ENCODE measurements around the gene EPC1. TPM values are rescaled to one million over a fixed set of nuclear protein-coding genes. Genes with fewer than 3 reads are reported as not detected.
"Not testable (repeated sequence)": the region's sequence is repeated elsewhere in the genome, so short reads cannot be mapped to it uniquely, and the experiment has no call there.

Gene EPC1, protein sequence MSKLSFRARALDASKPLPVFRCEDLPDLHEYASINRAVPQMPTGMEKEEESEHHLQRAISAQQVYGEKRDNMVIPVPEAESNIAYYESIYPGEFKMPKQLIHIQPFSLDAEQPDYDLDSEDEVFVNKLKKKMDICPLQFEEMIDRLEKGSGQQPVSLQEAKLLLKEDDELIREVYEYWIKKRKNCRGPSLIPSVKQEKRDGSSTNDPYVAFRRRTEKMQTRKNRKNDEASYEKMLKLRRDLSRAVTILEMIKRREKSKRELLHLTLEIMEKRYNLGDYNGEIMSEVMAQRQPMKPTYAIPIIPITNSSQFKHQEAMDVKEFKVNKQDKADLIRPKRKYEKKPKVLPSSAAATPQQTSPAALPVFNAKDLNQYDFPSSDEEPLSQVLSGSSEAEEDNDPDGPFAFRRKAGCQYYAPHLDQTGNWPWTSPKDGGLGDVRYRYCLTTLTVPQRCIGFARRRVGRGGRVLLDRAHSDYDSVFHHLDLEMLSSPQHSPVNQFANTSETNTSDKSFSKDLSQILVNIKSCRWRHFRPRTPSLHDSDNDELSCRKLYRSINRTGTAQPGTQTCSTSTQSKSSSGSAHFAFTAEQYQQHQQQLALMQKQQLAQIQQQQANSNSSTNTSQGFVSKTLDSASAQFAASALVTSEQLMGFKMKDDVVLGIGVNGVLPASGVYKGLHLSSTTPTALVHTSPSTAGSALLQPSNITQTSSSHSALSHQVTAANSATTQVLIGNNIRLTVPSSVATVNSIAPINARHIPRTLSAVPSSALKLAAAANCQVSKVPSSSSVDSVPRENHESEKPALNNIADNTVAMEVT
- total RNA-seq (2014; rRNA removed; shearing (Covaris generic)), result 9.2 and 17.5 TPM in 2 replicates

- peak; percentile 94 for DNase-seq
- no peaks in the 10 kb centered on the region for H3K36me3 ChIP-seq (replicated peaks; ENCODE audit: control insufficient read depth, insufficient read depth, low read length)
Measured at GRCh38 chr10:32346551-32347362, at the start of gene EPC1. EPC1 (minus strand) TSS chr10:32347158; CDS start chr10:32346915, 243 bp downstream.

DNA sequence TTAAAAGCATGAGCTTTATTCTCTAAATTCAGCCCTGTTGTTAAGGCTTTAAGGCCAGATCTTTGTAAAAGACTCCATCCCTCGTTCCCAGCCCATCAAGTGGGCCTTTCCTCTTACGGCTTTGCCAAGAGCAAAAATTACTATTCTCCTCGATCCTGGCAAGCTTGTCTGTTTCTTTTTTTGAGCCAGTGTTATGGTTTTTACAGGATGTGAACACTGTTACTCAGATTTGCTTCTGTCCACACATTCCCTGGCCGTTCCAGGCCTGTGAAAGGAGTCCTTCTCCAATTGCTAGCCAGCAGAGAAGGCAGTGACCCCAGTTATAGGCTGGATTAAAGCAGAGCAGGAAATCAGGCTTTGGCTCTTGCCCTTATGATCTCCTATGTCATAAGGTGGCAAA lies 47.0 kb upstream of the EPC1 start:
- Histone ChIP-seq H3K4me3 (ENCODE audit: insufficient read depth, low read depth, low read length) (no peak overlapping the region), H3K27me3 (ENCODE audit: control insufficient read depth, insufficient read depth, low read length) (no peaks in the 10 kb centered on the region), H3K36me3 (replicated peaks; ENCODE audit: control insufficient read depth, insufficient read depth, low read length) (no peaks in the 10 kb centered on the region)
- no peak for DNase-seq

More at GRCh38 chr10:32346551-32347362, at the start of gene EPC1:
- Histone ChIP-seq H3K27me3 (ENCODE audit: control insufficient read depth, insufficient read depth, low read length) (no peaks in the 10 kb centered on the region), H3K4me3 (ENCODE audit: insufficient read depth, low read depth, low read length) (peak within 1 kb of the TSS; percentile 96)

- H3K36me3 ChIP-seq (replicated peaks; ENCODE audit: control insufficient read depth, insufficient read depth, low read length); DNase-seq; H3K27me3 ChIP-seq (ENCODE audit: control insufficient read depth, insufficient read depth, low read length); H3K4me3 ChIP-seq (ENCODE audit: insufficient read depth, low read depth, low read length): not testable (repeated sequence)
Measured at GRCh38 chr10:32392284-32392683, 45.3 kb upstream of the EPC1 start.

DNA sequence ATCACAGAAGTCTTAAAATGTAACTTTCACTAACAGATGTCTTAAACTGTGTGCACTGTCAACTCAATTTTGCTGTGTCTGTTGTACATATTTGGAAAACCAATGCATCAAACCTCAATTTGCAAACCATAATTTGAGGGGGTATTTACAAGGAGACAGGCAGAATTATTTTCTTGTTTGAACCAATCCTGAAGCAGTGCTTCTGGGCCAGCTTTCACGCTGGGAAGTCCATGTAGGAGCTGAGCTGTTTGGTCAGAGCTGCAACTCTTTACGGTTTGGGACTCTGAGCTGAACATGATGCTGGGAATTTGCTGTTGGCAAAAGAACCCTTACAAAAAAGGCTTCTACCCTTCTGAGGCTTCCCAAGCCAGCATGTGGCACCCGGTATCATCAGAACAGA lies 43.2 kb upstream of the EPC1 start:
- Histone ChIP-seq H3K27me3 (ENCODE audit: control insufficient read depth, insufficient read depth, low read length) (no peaks in the 10 kb centered on the region), H3K36me3 (replicated peaks; ENCODE audit: control insufficient read depth, insufficient read depth, low read length) (no peaks in the 10 kb centered on the region), H3K4me3 (ENCODE audit: insufficient read depth, low read depth, low read length) (no peak overlapping the region)
- no peak for DNase-seq

DNA sequence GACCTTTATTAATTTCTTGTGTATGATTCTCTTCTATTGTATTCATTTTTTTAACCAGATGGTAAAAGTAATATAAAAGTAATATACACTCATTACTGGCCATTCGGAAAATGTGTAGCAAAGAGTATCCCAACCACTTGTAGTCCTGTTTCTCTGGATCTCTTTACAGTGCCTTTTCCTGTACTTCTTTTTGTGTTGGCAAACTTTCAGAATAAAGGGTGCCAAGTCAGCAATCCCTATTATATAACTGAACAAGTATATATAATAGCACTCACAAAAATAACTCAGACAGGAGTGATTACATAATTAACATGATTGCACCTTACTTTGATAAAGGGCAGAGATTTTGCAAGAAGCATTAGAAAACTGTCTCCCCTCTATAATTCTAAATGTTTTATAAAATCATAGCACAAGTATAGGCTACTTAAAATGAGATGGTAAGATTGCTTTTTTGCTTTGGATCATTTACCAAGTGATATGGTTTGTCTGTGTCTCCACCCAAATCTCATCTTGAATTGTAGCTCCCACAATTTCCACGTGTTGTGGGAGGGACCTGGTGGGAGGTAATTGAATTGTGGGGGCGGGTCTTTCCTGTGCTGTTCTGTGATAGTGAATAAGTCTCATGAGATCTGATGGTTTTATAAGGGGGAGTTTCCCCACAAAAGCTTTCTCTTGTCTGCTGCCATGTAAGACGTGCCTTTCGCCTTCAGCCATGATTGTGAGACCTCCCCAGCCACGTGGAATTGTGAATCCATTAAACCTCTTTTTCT lies 41.5 kb upstream of the EPC1 start:
- Histone ChIP-seq H3K36me3 (replicated peaks; ENCODE audit: control insufficient read depth, insufficient read depth, low read length) (no peaks in the 10 kb centered on the region), H3K4me3 (ENCODE audit: insufficient read depth, low read depth, low read length) (no peak overlapping the region), H3K27me3 (ENCODE audit: control insufficient read depth, insufficient read depth, low read length) (no peaks in the 10 kb centered on the region)
- DNase-seq, result no peak

DNA sequence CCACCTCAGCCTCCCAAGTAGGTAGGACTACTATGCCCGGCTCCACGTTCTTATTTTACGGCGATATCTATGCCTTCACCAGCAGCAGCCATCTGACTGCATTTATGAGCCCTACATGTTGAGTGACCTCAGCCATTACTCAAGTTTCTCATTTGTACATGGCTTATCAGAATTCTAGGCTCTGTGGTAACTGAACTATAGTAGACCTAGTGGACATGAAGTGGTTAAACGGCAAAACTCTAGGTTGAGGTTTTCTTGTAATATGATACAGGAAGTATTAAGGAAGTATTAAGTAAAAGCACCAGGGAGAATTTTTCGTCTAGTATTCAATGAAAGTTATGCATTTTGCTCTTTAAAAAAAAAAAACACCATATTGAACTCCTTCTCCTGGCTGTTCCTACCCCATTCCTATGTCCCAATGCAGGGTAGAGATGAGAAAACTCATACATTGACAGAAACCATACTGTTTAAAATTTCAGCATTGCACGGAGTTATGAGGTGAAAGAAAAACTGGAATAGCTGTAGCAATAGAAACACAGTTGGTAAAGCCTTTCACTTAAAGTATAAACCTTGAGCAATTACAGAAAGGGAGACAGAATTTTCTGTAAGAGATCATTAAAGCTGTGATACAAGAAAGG lies 39.8 kb upstream of the EPC1 start:
- H3K4me3 ChIP-seq (ENCODE audit: insufficient read depth, low read depth, low read length), result no peak overlapping the region
- no peaks in the 10 kb centered on the region for H3K36me3 ChIP-seq (replicated peaks; ENCODE audit: control insufficient read depth, insufficient read depth, low read length)
- H3K27me3 ChIP-seq (ENCODE audit: control insufficient read depth, insufficient read depth, low read length), result no peaks in the 10 kb centered on the region
- DNase-seq, result no peak

DNA sequence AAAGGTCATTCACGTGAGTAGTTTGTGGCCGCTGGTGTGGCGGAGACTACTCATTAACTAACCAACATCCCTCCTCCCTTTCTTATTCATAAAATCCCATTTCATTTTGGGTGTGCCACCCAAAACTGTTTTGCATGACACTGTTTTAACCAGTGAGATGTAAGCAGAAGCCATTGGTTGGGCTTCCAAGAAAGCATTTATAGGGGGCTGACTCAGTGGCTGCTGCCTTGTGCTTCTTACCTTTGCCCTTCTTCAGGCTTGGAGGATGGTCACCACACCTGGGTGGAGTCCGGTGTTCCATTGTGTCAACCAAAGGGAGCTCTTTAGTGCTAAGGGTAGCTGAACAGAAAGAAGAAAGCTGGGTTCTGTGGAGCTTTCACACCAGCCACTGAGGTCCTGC lies 37.2 kb upstream of the EPC1 start:
- no peak for DNase-seq
- H3K27me3 ChIP-seq (ENCODE audit: control insufficient read depth, insufficient read depth, low read length), result no peaks in the 10 kb centered on the region
- H3K4me3 ChIP-seq (ENCODE audit: insufficient read depth, low read depth, low read length), result no peak overlapping the region
- H3K36me3 ChIP-seq (replicated peaks; ENCODE audit: control insufficient read depth, insufficient read depth, low read length), result no peaks in the 10 kb centered on the region

DNA sequence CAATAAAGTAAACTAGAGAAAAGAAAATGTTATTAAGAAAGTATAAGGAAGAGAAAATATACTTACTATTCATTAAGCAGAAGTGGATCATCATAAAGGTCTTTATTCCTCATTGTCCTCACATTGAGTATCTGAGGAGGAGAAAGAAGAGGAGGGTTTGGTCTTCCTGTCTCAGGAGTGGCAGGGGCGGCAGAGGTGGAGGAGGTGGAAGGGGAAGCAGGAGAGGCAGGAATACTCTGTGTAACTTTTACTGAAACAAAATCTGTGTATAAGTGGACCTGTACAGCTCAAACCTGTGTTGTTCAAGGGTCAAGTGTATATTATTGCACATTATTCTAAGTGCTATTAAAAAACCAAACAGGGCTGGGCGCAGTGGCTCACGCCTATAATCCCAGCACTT lies 34.2 kb upstream of the EPC1 start:
- Histone ChIP-seq H3K27me3 (ENCODE audit: control insufficient read depth, insufficient read depth, low read length) (no peaks in the 10 kb centered on the region), H3K36me3 (replicated peaks; ENCODE audit: control insufficient read depth, insufficient read depth, low read length) (no peaks in the 10 kb centered on the region), H3K4me3 (ENCODE audit: insufficient read depth, low read depth, low read length) (no peak overlapping the region)
- DNase-seq, result no peak

GRCh38 chr10:32379950-32380551 lies 33.1 kb upstream of the EPC1 start:
- Histone ChIP-seq H3K4me3 (ENCODE audit: insufficient read depth, low read depth, low read length) (no peak overlapping the region), H3K27me3 (ENCODE audit: control insufficient read depth, insufficient read depth, low read length) (no peaks in the 10 kb centered on the region), H3K36me3 (replicated peaks; ENCODE audit: control insufficient read depth, insufficient read depth, low read length) (no peaks in the 10 kb centered on the region)
- DNase-seq, result no peak

DNA sequence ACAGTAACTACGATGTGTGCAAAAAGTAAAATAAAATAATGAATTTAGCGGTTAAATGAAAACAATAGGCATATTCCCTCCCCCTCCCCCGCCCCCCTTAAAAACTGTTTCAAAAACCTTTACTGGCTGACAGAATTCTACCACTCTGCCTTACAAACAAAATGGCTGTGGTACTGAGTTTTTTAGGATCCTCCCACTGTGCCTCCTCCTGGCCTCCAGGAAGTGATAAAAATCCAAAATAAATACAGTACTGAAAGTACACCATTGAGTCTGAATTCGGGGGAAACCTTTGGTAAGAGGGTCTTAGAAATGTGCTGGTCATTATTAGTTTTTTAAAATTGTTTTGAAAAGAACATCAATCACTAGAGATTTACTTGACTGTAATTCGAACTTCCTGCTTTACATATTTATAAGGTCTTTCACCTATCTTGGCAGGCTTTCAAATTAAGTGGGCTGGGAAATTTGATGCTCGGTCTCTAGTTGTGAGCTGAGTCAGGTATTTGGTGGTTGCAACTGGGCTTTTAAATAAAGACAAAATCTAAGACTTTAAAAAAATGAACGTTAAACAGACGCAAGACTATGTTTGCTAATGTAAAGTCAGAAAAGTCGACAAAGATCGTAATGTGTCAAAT lies 32.5 kb upstream of the EPC1 start:
- peak overlapping the region; percentile 59 for H3K4me3 ChIP-seq (ENCODE audit: insufficient read depth, low read depth, low read length)
- H3K27me3 ChIP-seq (ENCODE audit: control insufficient read depth, insufficient read depth, low read length), result no peaks in the 10 kb centered on the region
- H3K36me3 ChIP-seq (replicated peaks; ENCODE audit: control insufficient read depth, insufficient read depth, low read length), result no peaks in the 10 kb centered on the region
- DNase-seq, result peak; percentile 27

- no peaks in the 10 kb centered on the region for H3K36me3 ChIP-seq (replicated peaks; ENCODE audit: control insufficient read depth, insufficient read depth, low read length)
- peak; percentile 72 for DNase-seq
- H3K4me3 ChIP-seq (ENCODE audit: insufficient read depth, low read depth, low read length), result peak overlapping the region; percentile 59
- no peaks in the 10 kb centered on the region for H3K27me3 ChIP-seq (ENCODE audit: control insufficient read depth, insufficient read depth, low read length)
Measured at GRCh38 chr10:32378363-32379317, 31.7 kb upstream of the EPC1 start.

All from H7 (cell line).